HG02763 (cell line): ENCODE data around the gene PPP4R2.
"Not testable (repeated sequence)": the region's sequence is repeated elsewhere in the genome, so short reads cannot be mapped to it uniquely, and the experiment has no call there.

Experiments
- ATAC-seq: cut with Tn5 transposase; IDR thresholded peaks from one replicate; pipeline ENCODE4 v1.9.1; 2021; ENCODE audit warnings: mild to moderate bottlenecking, moderate library complexity; ENCODE audit not compliant: unreplicated experiment

Gene PPP4R2

GRCh38 chr3:72976281-72976741 lies 20.3 kb upstream of the PPP4R2 start:
- no peak for ATAC-seq

GRCh38 chr3:72977060-72977808 lies 19.4 kb upstream of the PPP4R2 start:
- no peak for ATAC-seq

GRCh38 chr3:72982609-72983366 lies 13.8 kb upstream of the PPP4R2 start:
- ATAC-seq = no peak

GRCh38 chr3:72985576-72985975 lies 11.0 kb upstream of the PPP4R2 start:
- no peak for ATAC-seq

GRCh38 chr3:72990701-72991395 lies 5.8 kb upstream of the PPP4R2 start:
- ATAC-seq = no peak

- ATAC-seq = no peak
Observed at GRCh38 chr3:72991522-72991921, 5.1 kb upstream of the PPP4R2 start.

GRCh38 chr3:72993391-72993790 lies 3.2 kb upstream of the PPP4R2 start:
- no peak for ATAC-seq

- ATAC-seq = no peak
Observed at GRCh38 chr3:72995337-72995736, 1.3 kb upstream of the PPP4R2 start.

GRCh38 chr3:72996121-72996472 lies 514 bp upstream of the PPP4R2 start:
- ATAC-seq = no peak

- ATAC-seq = peak; percentile 26
Observed at GRCh38 chr3:72997421-72997961, 880 bp downstream of the PPP4R2 start.

- ATAC-seq = no peak
Observed at GRCh38 chr3:72998466-72998865, 1.9 kb downstream of the PPP4R2 start.

GRCh38 chr3:72999951-73000350 lies 3.3 kb downstream of the PPP4R2 start:
- no peak for ATAC-seq

GRCh38 chr3:73003050-73003449 lies 6.4 kb downstream of the PPP4R2 start:
- ATAC-seq = not testable (repeated sequence)

- no peak for ATAC-seq
Observed at GRCh38 chr3:73004316-73004715, 7.7 kb downstream of the PPP4R2 start.

GRCh38 chr3:73007992-73008712 lies 11.5 kb downstream of the PPP4R2 start:
- no peak for ATAC-seq

- ATAC-seq = no peak
Observed at GRCh38 chr3:73009008-73009407, 12.4 kb downstream of the PPP4R2 start.

GRCh38 chr3:73009750-73010149 lies 13.1 kb downstream of the PPP4R2 start:
- ATAC-seq = no peak

- ATAC-seq = no peak
Observed at GRCh38 chr3:73010158-73010557, 13.5 kb downstream of the PPP4R2 start.

GRCh38 chr3:73018298-73018697 lies 21.7 kb downstream of the PPP4R2 start:
- ATAC-seq = no peak

- no peak for ATAC-seq
Observed at GRCh38 chr3:73018790-73019441, 22.3 kb downstream of the PPP4R2 start.
